Measurements from ENCODE around the gene EDEM2.

DNA sequence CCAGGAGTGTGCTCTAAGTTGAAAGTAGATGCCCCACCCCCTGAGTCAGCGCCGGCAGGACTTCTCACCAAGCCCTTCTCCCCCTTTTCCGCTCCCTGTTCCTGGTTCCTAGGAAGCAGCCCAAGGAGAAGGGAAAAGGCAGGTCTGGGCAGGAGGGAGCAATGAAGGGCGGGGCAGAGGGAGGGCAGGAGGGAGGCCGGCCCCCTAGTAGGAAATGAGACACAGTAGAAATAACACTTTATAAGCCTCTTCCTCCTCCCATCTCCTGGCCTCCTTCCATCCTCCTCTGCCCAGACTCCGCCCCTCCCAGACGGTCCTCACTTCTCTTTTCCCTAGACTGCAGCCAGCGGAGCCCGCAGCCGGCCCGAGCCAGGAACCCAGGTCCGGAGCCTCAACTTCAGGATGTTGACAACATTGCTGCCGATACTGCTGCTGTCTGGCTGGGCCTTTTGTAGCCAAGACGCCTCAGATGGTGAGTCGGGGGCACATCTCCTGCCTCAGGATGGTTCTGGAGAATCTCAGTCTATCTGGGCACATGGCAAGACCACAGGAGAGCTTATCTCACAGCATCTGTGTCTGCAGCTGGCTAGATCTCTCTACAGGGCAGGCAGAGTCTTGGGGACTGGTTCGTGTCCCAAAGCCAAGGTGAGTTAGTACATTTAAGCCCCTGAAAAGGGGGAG, 24.8 kb upstream of the EDEM2 start, which contains the start of gene PROCR:
- no peak for TF ChIP-seq EZH2 (IDR thresholded peaks at IDR 0.05)
- no peak for TF ChIP-seq POLR2AphosphoS5 (IDR thresholded peaks at IDR 0.05; ENCODE audit: borderline replicate concordance, low read depth, low read length)
- TF ChIP-seq FOXP2 (optimal IDR thresholded peaks at IDR 0.05; ENCODE audit: control extremely low read depth, extremely low read length, insufficient read depth), result no peak
